Measurements from ENCODE around the gene ATP9B.

The ATP9B gene

GRCh38 chr18:79386547-79386946 is 317.4 kb downstream of the ATP9B start:
- no peak for DNase-seq

- no peak for DNase-seq
Observed at GRCh38 chr18:79387214-79387613, 318.0 kb downstream of the ATP9B start.

DNA sequence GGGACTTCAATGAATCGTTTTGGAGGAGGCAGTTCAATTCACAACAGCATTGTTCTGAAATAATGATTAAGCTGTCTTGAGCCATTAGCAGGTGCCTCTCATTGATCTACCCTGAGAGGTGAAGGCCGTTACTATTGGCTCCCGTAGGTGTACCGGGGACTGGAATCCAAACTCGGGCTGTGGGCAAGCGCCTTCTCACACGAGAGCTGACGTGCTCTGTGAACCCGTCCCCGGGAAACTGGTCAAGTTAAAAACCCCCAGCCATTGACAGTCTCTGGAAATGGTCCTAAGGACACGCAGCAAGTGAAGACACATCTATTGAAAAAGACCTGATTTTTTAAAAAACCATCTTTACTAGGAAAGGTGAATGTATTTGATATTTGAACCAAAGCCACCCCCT is 318.4 kb downstream of the ATP9B start:
- DNase-seq: no peak

DNA sequence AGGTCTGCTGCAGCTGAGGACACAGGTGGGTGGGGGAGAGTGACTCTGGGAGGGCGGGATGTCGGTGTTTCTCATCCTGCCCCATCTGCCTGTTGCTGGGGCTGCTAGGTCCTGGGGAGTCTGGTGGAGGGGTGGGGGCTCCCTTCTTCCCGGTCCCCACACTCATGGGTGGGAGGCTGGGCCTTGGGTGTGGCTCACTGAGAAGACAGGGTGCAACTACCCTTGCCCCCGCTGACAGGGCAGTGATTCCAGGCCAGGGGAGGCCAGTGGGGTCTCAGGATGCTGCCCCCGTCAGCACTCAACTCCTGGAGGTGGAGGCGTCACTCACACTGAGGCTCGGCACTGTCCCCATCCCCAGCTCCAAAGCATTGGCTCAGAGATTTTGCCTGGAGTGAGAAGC is 318.8 kb downstream of the ATP9B start:
- DNase-seq: no peak

- no peak for DNase-seq
Observed at GRCh38 chr18:79389689-79390088, 320.5 kb downstream of the ATP9B start.

- no peak for DNase-seq
Observed at GRCh38 chr18:79392226-79392625, 323.0 kb downstream of the ATP9B start.

DNA sequence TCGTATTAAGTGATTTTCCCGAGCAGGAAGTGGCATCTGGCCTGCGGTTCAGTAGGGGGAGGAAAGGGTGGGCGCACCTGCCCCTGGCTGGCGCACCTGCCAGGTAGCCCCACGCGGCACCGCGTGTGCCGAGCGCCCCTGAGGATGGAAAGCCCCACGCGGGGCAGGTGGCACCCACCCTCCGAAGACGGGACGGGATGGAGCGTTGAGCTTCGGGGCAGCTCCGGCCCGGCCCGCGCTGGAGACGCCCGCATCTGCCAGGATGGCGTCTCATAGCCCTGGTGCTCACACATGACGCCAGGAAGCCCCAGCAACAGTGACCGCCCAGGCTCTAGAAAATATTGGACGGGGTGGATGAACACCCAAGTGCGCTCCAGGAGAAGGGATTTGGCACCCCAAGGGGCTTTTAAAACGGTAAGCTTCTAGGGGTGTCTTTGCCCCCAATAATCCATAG is 324.0 kb downstream of the ATP9B start:
- DNase-seq: no peak

GRCh38 chr18:79393635-79394533 is 324.7 kb downstream of the ATP9B start:
- peak in 1 of 2 experiments; percentile 26 for DNase-seq

DNA sequence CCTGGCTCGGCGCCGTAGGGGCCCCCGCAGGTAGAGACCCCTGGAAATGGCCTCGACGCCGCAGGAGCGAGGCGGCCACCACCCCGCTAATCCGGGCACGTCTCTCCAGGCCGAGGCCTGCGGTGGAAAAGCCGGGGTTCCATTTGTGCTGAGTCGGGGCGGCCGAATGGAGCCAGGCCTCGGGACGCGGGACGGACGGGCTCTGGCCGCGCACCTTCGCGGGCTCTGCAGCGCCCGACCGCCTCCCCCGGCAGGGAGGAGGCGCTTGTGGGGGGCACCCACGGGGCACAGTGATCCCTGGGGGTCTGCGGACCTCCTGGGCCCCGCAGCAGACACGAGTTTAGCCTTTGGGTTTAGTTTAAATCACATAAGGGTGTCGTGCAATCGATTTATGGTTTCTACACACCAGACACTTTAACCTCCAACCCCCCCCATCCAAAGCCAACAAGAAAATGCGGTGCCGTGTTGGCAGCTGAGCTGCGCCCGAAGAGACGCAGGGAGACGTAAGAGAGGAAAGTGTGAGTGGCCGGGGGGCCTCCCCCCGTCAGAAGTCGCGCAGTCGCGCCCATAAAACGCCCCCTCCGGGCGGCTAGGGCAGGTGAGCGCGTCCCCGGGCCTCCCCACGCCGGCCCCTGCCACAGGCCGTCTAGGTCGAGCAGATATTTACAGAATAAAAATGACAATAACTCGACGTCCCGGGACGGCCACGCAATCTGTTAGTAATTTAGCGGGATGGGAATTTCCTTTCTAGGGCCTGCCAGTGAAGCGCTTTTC is 325.5 kb downstream of the ATP9B start:
- no peak for DNase-seq

DNA sequence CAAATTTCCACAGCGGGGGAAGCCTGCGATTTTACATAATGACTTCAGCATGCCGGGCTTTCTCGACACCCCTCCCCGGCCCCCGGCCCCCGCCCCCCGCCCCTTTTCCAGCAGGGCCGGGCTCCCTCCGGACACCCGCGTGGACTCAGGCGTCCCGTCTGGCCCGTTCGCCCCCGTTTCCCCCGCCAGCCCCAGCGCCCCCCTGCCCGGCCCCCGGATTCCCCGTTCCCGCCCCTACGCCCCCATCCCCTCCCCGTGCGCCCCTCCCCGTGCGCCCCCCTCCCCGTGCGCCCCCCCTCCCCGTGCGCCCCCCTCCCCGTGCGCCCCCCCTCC is 326.1 kb downstream of the ATP9B start:
- no peak for DNase-seq

- peak in 1 of 2 experiments; percentile 13 for DNase-seq
Observed at GRCh38 chr18:79395761-79396404, 326.7 kb downstream of the ATP9B start, which contains the start of gene NFATC1. Gene NFATC1 (plus strand): TSS chr18:79395930. CDS start chr18:79396225, 295 bp downstream.

DNA sequence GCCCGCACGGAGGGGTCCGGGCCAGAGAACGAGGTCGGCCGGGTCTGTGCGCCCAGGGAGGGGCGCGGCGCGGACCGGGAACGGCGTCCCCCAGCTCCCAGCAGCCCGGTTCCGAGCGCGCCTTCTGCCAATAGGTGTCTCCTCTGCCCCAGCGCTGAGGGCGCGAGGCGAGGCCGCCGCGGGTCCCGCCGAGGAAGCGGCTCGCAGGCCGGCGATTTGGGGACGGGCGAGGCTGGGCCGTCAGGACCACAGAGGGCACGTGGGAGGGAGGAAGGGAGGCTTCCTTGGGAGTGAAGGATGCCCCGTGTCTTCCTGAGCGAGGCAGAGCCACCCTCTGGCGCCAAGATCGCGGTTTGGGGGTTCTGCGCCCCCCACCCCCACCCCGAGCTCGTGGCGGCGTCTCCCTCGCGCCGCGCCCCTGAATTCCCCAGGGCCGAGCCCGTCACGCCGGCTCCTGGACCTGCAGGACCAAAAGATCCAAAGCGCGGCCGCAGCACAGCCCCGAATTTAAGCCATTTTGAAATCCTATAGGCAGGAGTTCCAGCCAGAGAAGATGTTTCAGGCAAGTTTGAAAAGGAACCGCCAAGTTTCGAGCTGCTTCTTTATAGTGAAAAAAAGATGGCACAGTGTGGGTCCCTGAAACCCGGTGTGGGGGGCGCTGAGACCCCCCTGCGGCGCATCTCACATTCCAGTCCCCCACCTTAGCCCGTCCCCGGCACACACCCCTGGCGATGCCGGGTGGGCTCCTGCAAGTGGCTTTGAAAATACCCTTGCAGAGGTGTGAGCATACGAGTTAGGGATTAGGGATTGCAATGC is 327.4 kb downstream of the ATP9B start:
- peak in 1 of 2 experiments; percentile 26 for DNase-seq

DNA sequence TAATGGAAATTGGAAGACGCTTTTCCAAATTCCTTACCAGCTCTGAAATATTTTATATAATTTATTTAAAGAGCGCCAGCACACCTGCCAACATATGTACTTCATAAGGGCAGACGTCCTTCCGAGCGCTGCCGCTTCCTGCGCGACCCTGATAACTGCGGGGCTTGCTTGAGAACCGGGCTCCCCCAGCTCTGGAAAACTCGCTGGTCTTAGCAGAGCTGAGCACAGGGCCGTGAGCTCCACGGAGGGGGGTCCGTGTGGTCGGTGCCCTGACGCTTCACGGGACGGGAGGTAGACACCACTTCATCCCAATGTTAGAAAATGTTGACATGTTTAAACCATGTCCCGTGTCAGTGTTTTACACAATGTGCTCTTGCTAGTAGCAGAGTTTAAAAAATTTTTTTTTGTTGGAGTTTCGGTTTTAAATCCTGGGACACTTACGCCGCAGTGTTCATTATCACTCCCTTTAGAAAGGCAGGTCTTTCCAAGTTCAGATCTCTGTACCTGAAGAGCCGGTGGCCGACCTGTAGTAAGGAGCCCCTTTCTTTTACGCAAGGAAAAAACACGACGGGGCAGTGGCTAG is 328.1 kb downstream of the ATP9B start:
- DNase-seq: no peak

DNA sequence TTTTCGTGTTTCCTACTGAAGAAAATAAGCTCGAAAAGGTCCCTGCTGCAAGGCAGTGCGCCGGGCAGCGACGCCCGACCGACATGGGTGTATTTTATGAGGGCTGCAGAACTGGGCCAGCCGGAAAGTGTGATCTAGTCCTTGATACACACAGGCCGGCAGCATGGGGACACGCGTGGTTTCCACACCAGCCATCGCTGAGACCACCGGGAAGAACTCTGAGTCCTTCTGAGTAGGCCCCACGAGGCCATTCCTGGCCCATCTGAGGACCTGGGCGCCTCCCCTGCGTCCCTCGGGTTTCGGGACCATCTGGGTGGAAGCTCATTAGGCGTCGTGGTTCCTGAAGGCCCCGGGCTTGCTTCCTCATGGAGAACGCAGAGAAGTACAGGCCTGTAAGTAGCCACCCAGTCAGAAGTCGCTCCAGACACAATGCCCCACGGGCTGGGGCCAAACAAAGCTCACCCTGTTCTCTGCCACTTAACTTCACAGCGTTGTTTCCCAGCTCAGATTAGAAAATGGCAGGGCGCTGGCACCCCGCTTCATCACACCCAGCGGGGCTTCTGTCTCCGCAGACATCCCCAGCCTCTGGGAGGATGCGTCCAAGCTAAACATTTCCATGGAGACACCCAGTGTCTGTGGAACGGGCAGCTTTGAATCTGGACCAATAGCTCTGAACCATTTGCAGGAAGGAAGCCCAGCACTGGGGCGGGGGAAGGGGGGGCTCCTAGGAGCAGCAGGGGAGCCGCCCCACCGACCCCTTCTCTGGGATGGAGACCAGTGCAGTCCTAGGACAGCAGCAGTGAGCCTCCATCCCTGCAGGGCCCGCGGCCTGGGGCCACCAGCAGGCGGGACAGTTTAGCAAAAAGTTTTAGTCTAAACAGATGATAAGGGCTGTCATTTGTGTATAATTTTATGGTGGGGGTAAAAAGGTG is 328.9 kb downstream of the ATP9B start:
- DNase-seq: no peak

- no peak for DNase-seq
Observed at GRCh38 chr18:79399275-79400081, 330.3 kb downstream of the ATP9B start.

DNA sequence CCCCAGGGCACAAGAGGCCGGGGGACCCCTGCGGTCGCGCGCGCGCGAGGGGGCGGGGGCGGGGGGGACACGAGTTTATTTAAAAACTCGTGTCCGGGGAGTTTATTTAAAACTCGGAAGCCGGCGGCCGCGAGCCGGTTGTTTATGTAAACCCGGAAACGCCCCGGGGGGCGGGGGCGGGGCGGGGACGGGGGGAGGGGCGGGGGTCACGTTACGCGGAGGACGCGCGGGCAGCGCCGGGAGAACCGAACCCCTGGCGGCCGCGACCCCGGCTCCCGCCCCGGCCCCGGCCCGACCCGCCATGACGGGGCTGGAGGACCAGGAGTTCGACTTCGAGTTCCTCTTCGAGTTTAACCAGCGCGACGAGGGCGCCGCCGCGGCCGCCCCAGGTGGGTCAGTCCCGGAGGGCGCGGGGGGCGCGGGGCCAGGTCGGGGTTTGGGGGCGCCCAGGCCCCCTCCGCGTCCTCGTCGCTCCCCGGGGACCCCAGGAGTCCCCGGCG is 330.9 kb downstream of the ATP9B start:
- DNase-seq: no peak

DNA sequence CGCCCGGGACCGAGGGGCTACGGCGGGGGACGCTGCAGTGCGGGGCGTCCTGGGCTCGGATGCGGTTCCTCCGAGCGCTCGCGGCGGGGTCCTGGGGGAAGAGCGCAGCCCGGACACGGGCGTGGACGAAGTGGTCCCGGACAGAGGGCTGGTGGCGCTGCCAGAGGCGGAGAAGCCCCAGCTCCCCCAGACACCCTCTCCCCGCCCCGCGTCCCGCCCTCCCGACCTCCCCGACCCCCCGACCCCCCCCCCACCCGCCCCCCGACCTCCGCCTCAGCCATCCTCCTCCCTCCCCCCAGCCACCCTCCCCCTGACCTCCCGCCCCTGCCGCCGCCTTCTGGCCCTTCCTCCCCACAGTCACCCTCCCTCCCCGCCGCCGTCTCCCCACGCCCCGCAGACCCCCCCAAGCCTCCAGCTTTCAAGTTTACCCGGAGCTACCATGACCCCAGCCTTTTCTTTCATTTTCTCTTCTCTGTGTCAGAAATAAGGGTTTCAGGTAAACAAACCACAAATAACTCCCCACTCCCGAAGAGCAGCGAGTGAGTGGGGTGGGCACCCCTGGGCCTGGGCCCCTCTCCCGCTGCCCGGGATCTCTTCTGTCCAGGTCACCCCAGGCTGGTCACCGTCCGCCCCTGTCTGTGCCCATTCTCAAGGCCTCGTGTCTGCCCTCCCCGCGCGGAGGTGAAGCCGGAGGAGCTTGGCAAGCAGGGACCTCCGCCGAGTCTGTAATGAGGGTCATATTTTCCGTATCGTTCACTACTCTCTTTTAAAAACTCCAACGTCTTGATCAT is 331.6 kb downstream of the ATP9B start:
- DNase-seq: no peak

GRCh38 chr18:79401494-79402208 is 332.5 kb downstream of the ATP9B start:
- DNase-seq: no peak
